IMR-90 (cell line): Measurements from ENCODE around the gene OPCML. TPM values are rescaled to one million over a fixed set of nuclear protein-coding genes. Genes with fewer than 3 reads are reported as not detected.

Experiments
- ATAC-seq: fragments of 200-7000 bp; cut with Tn5 transposase; 2 replicates; pipeline ENCODE4 v1.9.1; 2020; ENCODE audit warnings: low read depth, mild to moderate bottlenecking, moderate library complexity
- BruUV-seq: library from RNA; stranded (reverse); fragments of 400-500 nt; replicated peaks from 2 replicates; lab custom pipeline; 2021; lab: Mats Ljungman, UMichigan
- CTCF ChIA-PET: fragments of 300-600 bp; formaldehyde crosslinking; extraction: SDS; loops from one replicate; lab custom pipeline; 2021; ENCODE audit warnings: antibody characterized with exemption; lab: Yijun Ruan, JAX
- POLR2A ChIA-PET: fragments of 300-600 bp; sonication (Branson Sonifier 250); formaldehyde crosslinking; loops from one replicate; lab custom pipeline; 2022; ENCODE audit warnings: antibody characterized with exemption; ENCODE audit not compliant: unreplicated experiment; lab: Charles Lee
- DNase-seq: peaks from one replicate; pipeline ENCODE4 v3.0.0; 2013
- H2AFZ ChIP-seq: replicated peaks from 2 replicates; pipeline ENCODE3; 2013; ENCODE audit warnings: low read length, mild to moderate bottlenecking; ENCODE audit not compliant: poor library complexity
- H2AK5ac ChIP-seq: 2 replicates; pipeline ENCODE4 v1.6.1; 2013; ENCODE audit warnings: low read depth, low read length, inconsistent platforms
- H2AK9ac ChIP-seq: replicated peaks from 2 replicates; pipeline ENCODE3; 2013; ENCODE audit warnings: mild to moderate bottlenecking, low read depth, low read length, moderate library complexity; ENCODE audit not compliant: poor library complexity
- H2BK120ac ChIP-seq: 2 replicates; pipeline ENCODE4 v1.6.1; 2013; ENCODE audit warnings: low read depth, low read length, inconsistent platforms
- H2BK15ac ChIP-seq: 3 replicates; pipeline ENCODE4 v1.6.1; 2013; ENCODE audit warnings: low read depth, low read length, inconsistent platforms
- H2BK20ac ChIP-seq: 2 replicates; pipeline ENCODE4 v1.6.1; 2013; ENCODE audit warnings: low read depth, mild to moderate bottlenecking, inconsistent platforms, low read length, moderate library complexity
- H2BK5ac ChIP-seq: 2 replicates; pipeline ENCODE4 v1.6.1; 2013; ENCODE audit warnings: mild to moderate bottlenecking, low read depth, low read length, inconsistent platforms; ENCODE audit not compliant: poor library complexity, severe bottlenecking
- H3K14ac ChIP-seq: replicated peaks from 2 replicates; pipeline ENCODE4 v1.6.1; 2013; ENCODE audit warnings: low read depth, low read length, inconsistent platforms
- H3K18ac ChIP-seq: 2 replicates; pipeline ENCODE4 v1.6.1; 2013; ENCODE audit warnings: low read depth, low read length, control low read depth
- H3K23ac ChIP-seq: 2 replicates; pipeline ENCODE4 v1.6.1; 2013; ENCODE audit warnings: low read depth, low read length, inconsistent platforms
- H3K27ac ChIP-seq: 2 replicates; pipeline ENCODE4 v1.5.1; 2013; ENCODE audit warnings: mild to moderate bottlenecking, control low read depth, low read length; ENCODE audit not compliant: insufficient read depth
- H3K27me3 ChIP-seq: 2 replicates; pipeline ENCODE4 v1.6.1; 2013; ENCODE audit warnings: low read length; ENCODE audit not compliant: control insufficient read depth, insufficient read depth
- H3K36me3 ChIP-seq: 2 replicates; pipeline ENCODE4 v1.6.1; 2013; ENCODE audit warnings: low read length, mixed read lengths; ENCODE audit not compliant: control insufficient read depth, insufficient read depth
- H3K4ac ChIP-seq: 2 replicates; pipeline ENCODE4 v1.6.1; 2013; ENCODE audit warnings: low read depth, low read length, inconsistent platforms
- H3K4me1 ChIP-seq: 2 replicates; pipeline ENCODE4 v1.6.1; 2013; ENCODE audit warnings: low read length, mixed read lengths; ENCODE audit not compliant: control insufficient read depth, insufficient read depth
- H3K4me2 ChIP-seq: 2 replicates; pipeline ENCODE4 v1.6.1; 2013; ENCODE audit warnings: low read depth, mild to moderate bottlenecking, control low read depth, low read length, moderate library complexity
- H3K4me3 ChIP-seq: 2 replicates; pipeline ENCODE4 v1.5.1; 2013; ENCODE audit warnings: low read depth, mild to moderate bottlenecking, control low read depth, low read length, moderate library complexity; ENCODE audit not compliant: insufficient read depth
- H3K56ac ChIP-seq: 2 replicates; pipeline ENCODE4 v1.6.1; 2013; ENCODE audit warnings: low read length, inconsistent platforms; ENCODE audit not compliant: insufficient read depth; ENCODE audit errors: extremely low read depth
- H3K79me1 ChIP-seq, 2 experiments: 2 replicates each; pipeline ENCODE4 v1.6.1; 2013; ENCODE audit warnings: low read length in 2 of 2, inconsistent platforms in 1 of 2, low read depth in 1 of 2
- H3K9ac ChIP-seq: 2 replicates; pipeline ENCODE4 v1.6.1; 2013; ENCODE audit warnings: low read depth, low read length, control low read depth
- H3K9me1 ChIP-seq: 2 replicates; pipeline ENCODE4 v1.6.1; 2013; ENCODE audit warnings: low read length, inconsistent platforms; ENCODE audit not compliant: insufficient read depth
- H3K9me3 ChIP-seq: 2 replicates; pipeline ENCODE4 v1.6.1; 2013; ENCODE audit warnings: low read length; ENCODE audit not compliant: control insufficient read depth, insufficient read depth
- H4K20me1 ChIP-seq: 2 replicates; pipeline ENCODE4 v1.6.1; 2013; ENCODE audit warnings: low read length, inconsistent platforms; ENCODE audit not compliant: insufficient read depth
- H4K5ac ChIP-seq: 2 replicates; pipeline ENCODE4 v1.6.1; 2013; ENCODE audit warnings: mild to moderate bottlenecking, low read depth, low read length, control low read depth
- H4K8ac ChIP-seq, 2 experiments: 2 replicates each; pipeline ENCODE4 v1.6.1; 2013; ENCODE audit warnings: low read depth in 2 of 2, low read length in 2 of 2, control low read depth in 1 of 2, inconsistent platforms in 1 of 2
- H4K91ac ChIP-seq: 2 replicates; pipeline ENCODE4 v1.6.1; 2013; ENCODE audit warnings: low read depth, low read length, inconsistent platforms; ENCODE audit not compliant: insufficient read depth
- BHLHE40 ChIP-seq: fragments of 150-350 bp; IDR thresholded peaks from 2 replicates; pipeline ENCODE4 v1.6.1; 2016; ENCODE audit warnings: mild to moderate bottlenecking, low read depth, low read length
- CHD1 ChIP-seq: IDR thresholded peaks from 2 replicates; pipeline ENCODE4 v1.6.1; 2012; ENCODE audit warnings: low read depth, low read length, improper control_type of control experiment
- CTCF ChIP-seq: conservative IDR thresholded peaks from 2 replicates; pipeline ENCODE4 v1.5.1; 2012; ENCODE audit warnings: mild to moderate bottlenecking, low read depth, low read length, improper control_type of control experiment
- MXI1 ChIP-seq: IDR thresholded peaks from 2 replicates; pipeline ENCODE4 v1.6.1; 2012; ENCODE audit warnings: low read depth, mild to moderate bottlenecking, low read length, moderate library complexity, borderline replicate concordance
- POLR2A ChIP-seq: IDR thresholded peaks from 2 replicates; pipeline ENCODE4 v1.6.1; 2012; ENCODE audit warnings: mild to moderate bottlenecking, low read depth, low read length
- RCOR1 ChIP-seq: IDR thresholded peaks from 2 replicates; pipeline ENCODE4 v1.6.1; 2012; ENCODE audit warnings: mild to moderate bottlenecking, low read length, improper control_type of control experiment; ENCODE audit not compliant: insufficient replicate concordance
- SMC3 ChIP-seq: fragments of 150-350 bp; IDR thresholded peaks from 2 replicates; pipeline ENCODE4 v1.6.1; 2016; ENCODE audit warnings: low read depth, mild to moderate bottlenecking, antibody characterized with exemption, low read length, moderate library complexity
- WGBS, 2 experiments: methylation state at CpG; one replicate each; pipeline versions ENCODE4 v1.1.5 to v1.1.7; 2013; ENCODE audit warnings: missing lambda C conversion rate in 2 of 2; ENCODE audit not compliant: insufficient read length in 1 of 2; ENCODE audit errors: extremely low coverage in 2 of 2; 5-methylcytosine and 5-hydroxymethylcytosine counted together
- dilution Hi-C: fragments of 300-500 bp; cut with HindIII; formaldehyde crosslinking; loops from one replicate; pipeline ENCODE4 v1.14.3; 2018; ENCODE audit warnings: low sequenced_read_pairs; ENCODE audit not compliant: unreplicated experiment
- in situ Hi-C: fragments of 300-500 bp; cut with MboI; formaldehyde crosslinking; loops from 3 replicates; pipeline ENCODE4 v1.14.3; 2019; ENCODE audit warnings: low sequenced_read_pairs, inconsistent platforms, mixed read lengths
- intact Hi-C: fragments of 100-400 bp; cut with micrococcal nuclease; formaldehyde crosslinking; loops from 2 replicates; pipeline ENCODE4 v1.10.0; 2022
- polyA plus RNA-seq, 3 experiments: library from polyadenylated mRNA; depleted of rRNA; stranded (reverse); fragments of >200 nt; gene quantifications; 2 replicates each; pipeline ENCODE4 v1.2.3, GENCODE V29; 2012; ENCODE audit warnings: low replicate concordance in 1 of 3
- total RNA-seq: library from RNA; depleted of rRNA; stranded (reverse); fragments of >200 nt; gene quantifications from 2 replicates; pipeline ENCODE4 v1.2.3, GENCODE V29; 2012

Gene OPCML
- total and polyA plus RNA-seq, 2 of the 4 experiments (the other 2 are of a cell fraction) = under 0.01 to 2.6 TPM

- Histone ChIP-seq H3K4me1 (no peaks in the 10 kb centered on the region), H3K36me3 (no peaks in the 10 kb centered on the region), H3K9me3 (peaks cover 34% of the 10 kb centered on the region), H3K4ac (no peak overlapping the region), H3K27me3 (no peaks in the 10 kb centered on the region), H3K9ac (no peak overlapping the region), H3K27ac (no peak overlapping the region), H2AK9ac (no peak overlapping the region), H3K56ac (no peak overlapping the region), H3K23ac (no peak overlapping the region), H3K14ac (no peak overlapping the region), H3K18ac (no peak overlapping the region), H4K20me1 (no peaks in the 10 kb centered on the region), H3K79me1 (no peaks in the 10 kb centered on the region), H2AK5ac (no peak overlapping the region), H4K5ac (no peak overlapping the region), H3K4me3 (no peak overlapping the region), H3K4me2 (no peak overlapping the region), H3K9me1 (no peaks in the 10 kb centered on the region), H4K8ac (no peak overlapping the region), H2BK120ac (no peak overlapping the region), H2BK5ac (no peak overlapping the region), H2BK15ac (no peak overlapping the region), H2AFZ (no peak overlapping the region), H4K91ac (no peak overlapping the region), H2BK20ac (no peak overlapping the region)
- ATAC-seq (no peak), DNase-seq (no peak)
- ChIA-PET CTCF (no interaction called here), POLR2A (no interaction called here)
- intact Hi-C loops (no loop called here), in situ Hi-C loops (no loop called here), dilution Hi-C loops (no loop called here)
- BruUV-seq = no TSS peak
- no peak for TF ChIP-seq MXI1
- no peak for TF ChIP-seq SMC3
- TF ChIP-seq CTCF = no peak
- TF ChIP-seq BHLHE40 = no peak
- no peak for TF ChIP-seq RCOR1
- TF ChIP-seq CHD1 = no peak
- no peak for TF ChIP-seq POLR2A
- WGBS, 2 experiments = 60% methylated on average over 1 of the region's 5 CpGs; no CpG with 5 or more reads in 1 of the 2 experiments
Observed at GRCh38 chr11:133277886-133278285, 254.4 kb downstream of the OPCML start.
